ENCODE measurements around the gene SLC52A3. TPM values are rescaled to one million over a fixed set of nuclear protein-coding genes. Genes with fewer than 3 reads are reported as not detected.
A peak's percentile ranks its signal among the peaks of the same experiment; 100 is the strongest.

The SLC52A3 gene
- total RNA-seq, 4 donors from 2014 or later = 15.7 to 176 (median 26.0) TPM

DNA sequence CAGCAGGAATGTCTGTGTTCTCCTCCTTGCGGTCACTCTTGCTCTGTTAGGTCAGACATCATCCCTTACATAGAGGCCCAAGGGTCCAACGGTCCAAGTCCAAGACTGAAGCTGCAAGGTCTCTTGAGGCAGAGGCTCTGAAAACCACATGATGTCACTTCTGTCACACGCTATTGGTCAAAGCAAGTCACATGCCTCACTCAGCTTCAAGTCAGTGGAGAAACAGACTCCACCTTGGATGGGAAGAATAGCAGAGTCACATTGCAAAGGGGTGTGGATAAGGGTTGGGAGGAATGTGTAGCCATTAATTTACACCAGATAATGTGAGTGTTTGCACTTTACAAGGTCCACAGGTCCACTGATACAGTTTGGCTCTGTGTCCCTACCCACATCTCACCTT, 17.5 kb downstream of the SLC52A3 start:
- DNase-seq = peak in 2 of 3 donors; percentile 70 to 89
- TF ChIP-seq, protein P1, sequence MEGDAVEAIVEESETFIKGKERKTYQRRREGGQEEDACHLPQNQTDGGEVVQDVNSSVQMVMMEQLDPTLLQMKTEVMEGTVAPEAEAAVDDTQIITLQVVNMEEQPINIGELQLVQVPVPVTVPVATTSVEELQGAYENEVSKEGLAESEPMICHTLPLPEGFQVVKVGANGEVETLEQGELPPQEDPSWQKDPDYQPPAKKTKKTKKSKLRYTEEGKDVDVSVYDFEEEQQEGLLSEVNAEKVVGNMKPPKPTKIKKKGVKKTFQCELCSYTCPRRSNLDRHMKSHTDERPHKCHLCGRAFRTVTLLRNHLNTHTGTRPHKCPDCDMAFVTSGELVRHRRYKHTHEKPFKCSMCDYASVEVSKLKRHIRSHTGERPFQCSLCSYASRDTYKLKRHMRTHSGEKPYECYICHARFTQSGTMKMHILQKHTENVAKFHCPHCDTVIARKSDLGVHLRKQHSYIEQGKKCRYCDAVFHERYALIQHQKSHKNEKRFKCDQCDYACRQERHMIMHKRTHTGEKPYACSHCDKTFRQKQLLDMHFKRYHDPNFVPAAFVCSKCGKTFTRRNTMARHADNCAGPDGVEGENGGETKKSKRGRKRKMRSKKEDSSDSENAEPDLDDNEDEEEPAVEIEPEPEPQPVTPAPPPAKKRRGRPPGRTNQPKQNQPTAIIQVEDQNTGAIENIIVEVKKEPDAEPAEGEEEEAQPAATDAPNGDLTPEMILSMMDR (IDR thresholded peaks at IDR 0.05) = peak in 2 of 6 experiments; percentile 16 to 39
- TF ChIP-seq POLR2A (IDR thresholded peaks at IDR 0.05) = no peak
- peak overlapping the region in 2 of 4 donors; percentile 55 to 61 for H3K27ac ChIP-seq
- peaks cover 0 to 1% (median 0%) of the 10 kb centered on the region in 4 donors for H3K9me3 ChIP-seq
- H3K4me1 ChIP-seq = peaks cover 0 to 7% (median 0%) of the 10 kb centered on the region in 4 donors
- no peak overlapping the region for H3K4me3 ChIP-seq
- H3K36me3 ChIP-seq = no peaks in the 10 kb centered on the region
- no peaks in the 10 kb centered on the region for H3K27me3 ChIP-seq

DNA sequence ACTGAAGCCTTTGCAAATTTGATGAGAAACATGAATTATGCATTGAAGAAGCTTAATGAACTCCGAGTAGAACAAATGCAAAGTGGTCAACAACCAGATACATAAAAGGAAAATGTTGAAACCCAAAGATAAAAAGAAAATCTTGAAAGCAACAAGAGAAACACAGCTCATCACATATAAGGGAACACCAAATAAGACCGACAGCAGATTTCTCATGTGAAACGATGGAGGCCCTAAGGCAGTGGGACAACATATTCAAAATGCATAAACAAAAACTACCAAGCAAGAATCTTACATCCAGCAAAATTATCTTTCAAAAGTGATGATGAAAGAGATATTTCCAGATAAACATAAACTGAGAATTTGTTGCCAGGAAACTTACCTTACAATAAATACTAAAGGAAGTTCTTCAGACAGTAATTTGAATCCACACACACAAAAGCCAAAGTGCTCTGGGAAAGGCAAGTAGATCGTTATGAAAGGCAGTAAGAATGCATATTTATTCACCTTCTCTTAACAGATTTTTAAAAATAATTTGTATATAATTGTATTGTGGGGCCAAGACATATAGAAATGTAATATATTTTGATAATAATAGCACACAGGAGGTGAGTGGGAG, 22.5 kb downstream of the SLC52A3 start:
- H3K4me1 ChIP-seq = no peaks in the 10 kb centered on the region
- peaks cover 0 to 6% (median 3%) of the 10 kb centered on the region in 4 donors for H3K9me3 ChIP-seq
- no peaks in the 10 kb centered on the region for H3K36me3 ChIP-seq
- H3K27ac ChIP-seq = no peak overlapping the region
- DNase-seq = no peak
- H3K27me3 ChIP-seq = no peaks in the 10 kb centered on the region
- TF ChIP-seq POLR2A (IDR thresholded peaks at IDR 0.05) = no peak
- TF ChIP-seq, protein P1 (IDR thresholded peaks at IDR 0.05) = no peak
- no peak overlapping the region for H3K4me3 ChIP-seq

DNA sequence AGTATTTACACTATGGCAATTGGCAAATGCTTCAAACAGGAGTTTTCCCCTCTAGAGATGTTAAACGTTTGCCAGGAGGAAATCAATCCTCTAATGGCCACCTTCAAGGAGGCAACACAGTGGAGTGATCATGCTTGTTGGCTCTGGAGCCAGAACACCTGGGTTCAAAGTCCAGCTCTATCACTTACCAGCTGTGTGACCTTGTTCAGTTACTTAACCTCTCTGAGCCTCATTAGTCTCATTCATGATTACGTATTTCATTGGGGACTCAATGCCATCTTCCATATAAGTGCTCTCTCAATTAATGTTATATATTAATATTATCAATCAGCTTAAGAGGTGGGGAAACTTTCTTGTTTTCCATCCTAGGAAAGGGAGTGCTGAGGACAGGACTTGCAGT, 26.1 kb downstream of the SLC52A3 start:
- Histone ChIP-seq H3K4me3 (no peak overlapping the region), H3K9me3 (peaks cover 0 to 6% (median 3%) of the 10 kb centered on the region in 4 donors), H3K27me3 (no peaks in the 10 kb centered on the region), H3K27ac (no peak overlapping the region), H3K4me1 (no peaks in the 10 kb centered on the region), H3K36me3 (no peaks in the 10 kb centered on the region)
- TF ChIP-seq, protein P1 (IDR thresholded peaks at IDR 0.05) = no peak
- no peak for TF ChIP-seq POLR2A (IDR thresholded peaks at IDR 0.05)
- no peak for DNase-seq

DNA sequence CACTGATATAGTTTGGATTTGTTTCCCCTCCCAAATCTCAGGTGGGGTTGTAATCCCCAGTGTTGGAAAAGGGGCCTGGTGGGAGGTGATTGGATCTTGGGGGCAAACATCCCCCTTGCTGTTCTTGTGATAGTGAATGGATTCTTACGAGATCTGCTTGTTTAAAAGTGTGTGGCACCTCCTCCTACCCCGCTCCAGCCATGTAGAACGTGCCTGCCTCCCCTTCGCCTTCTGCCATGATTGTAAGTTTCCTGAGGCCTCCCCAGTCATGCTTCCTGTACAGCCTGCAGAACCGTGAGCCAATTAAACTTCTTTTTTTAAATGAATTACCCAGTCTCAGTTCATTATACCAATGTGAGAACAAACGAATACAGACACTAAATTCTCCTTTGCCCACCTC, 26.7 kb downstream of the SLC52A3 start:
- no peak for DNase-seq
- Histone ChIP-seq H3K27me3 (no peaks in the 10 kb centered on the region), H3K4me3 (no peak overlapping the region), H3K9me3 (peaks cover 0 to 6% (median 3%) of the 10 kb centered on the region in 4 donors), H3K4me1 (no peaks in the 10 kb centered on the region), H3K36me3 (no peaks in the 10 kb centered on the region), H3K27ac (no peak overlapping the region)
- no peak for TF ChIP-seq POLR2A (IDR thresholded peaks at IDR 0.05)
- TF ChIP-seq, protein P1 (IDR thresholded peaks at IDR 0.05) = no peak

DNA sequence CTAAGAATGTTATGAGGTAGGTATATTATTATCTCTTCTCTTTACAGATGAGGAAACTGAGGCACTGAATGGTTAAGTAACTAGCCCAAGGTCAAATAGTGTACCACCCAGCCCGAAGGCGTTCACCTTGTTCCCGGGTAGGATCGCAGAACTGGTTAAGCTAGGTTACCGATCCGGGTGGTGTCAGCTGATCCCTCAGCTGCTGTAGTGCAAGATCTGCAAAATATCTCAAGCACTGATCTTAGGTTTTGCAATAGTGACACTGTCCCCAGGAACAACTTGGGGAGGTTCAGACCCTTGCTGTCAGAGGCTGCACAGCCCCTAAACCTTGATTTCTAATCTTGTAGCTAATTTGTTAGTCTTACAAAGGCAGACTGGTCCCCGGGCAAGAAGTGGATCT, 28.1 kb downstream of the SLC52A3 start:
- Histone ChIP-seq H3K27me3 (no peaks in the 10 kb centered on the region), H3K9me3 (peaks cover 0 to 6% (median 0%) of the 10 kb centered on the region in 4 donors), H3K27ac (no peak overlapping the region), H3K36me3 (no peaks in the 10 kb centered on the region), H3K4me3 (no peak overlapping the region), H3K4me1 (no peaks in the 10 kb centered on the region)
- TF ChIP-seq, protein P1 (IDR thresholded peaks at IDR 0.05) = no peak
- no peak for TF ChIP-seq POLR2A (IDR thresholded peaks at IDR 0.05)
- no peak for DNase-seq

Data from Peyer's patch (tissue), 4 donors.